Right lobe of liver (tissue), 4 donors: ENCODE data around the gene FMN2.

Experiments
- CTCF ChIP-seq, 4 donors: fragments of 200-600 bp in 3 of 4; fragments of 450-650 bp in 1 of 4; IDR thresholded peaks; one replicate each; pipeline versions ENCODE4 v1.5.1 to v1.8.0; 2016 to 2022; ENCODE audit warnings: antibody characterized with exemption in 4 of 4, mild to moderate bottlenecking in 2 of 4
- POLR2A ChIP-seq: fragments of 450-650 bp; IDR thresholded peaks from one replicate; pipeline ENCODE4 v1.6.1; 2017; ENCODE audit warnings: antibody characterized with exemption, mild to moderate bottlenecking
- donor health status: DM: no; HTN: no; CAD: no.
- donor health status: DM: no; HTN: no; CAD: no.
- donor health status: DM: no; HTN: yes; CAD: no.

- TF ChIP-seq CTCF (IDR thresholded peaks at IDR 0.05) (no peak), POLR2A (no peak)
Observed at GRCh38 chr1:240235521-240236288, 144.0 kb downstream of the FMN2 start.
